ENCODE measurements around the gene CACNA1H. TPM values are rescaled to one million over a fixed set of nuclear protein-coding genes. Genes with fewer than 3 reads are reported as not detected.

CACNA1H gene
- total RNA-seq, 1 donor from 2014 or later = 15.4 TPM

DNA sequence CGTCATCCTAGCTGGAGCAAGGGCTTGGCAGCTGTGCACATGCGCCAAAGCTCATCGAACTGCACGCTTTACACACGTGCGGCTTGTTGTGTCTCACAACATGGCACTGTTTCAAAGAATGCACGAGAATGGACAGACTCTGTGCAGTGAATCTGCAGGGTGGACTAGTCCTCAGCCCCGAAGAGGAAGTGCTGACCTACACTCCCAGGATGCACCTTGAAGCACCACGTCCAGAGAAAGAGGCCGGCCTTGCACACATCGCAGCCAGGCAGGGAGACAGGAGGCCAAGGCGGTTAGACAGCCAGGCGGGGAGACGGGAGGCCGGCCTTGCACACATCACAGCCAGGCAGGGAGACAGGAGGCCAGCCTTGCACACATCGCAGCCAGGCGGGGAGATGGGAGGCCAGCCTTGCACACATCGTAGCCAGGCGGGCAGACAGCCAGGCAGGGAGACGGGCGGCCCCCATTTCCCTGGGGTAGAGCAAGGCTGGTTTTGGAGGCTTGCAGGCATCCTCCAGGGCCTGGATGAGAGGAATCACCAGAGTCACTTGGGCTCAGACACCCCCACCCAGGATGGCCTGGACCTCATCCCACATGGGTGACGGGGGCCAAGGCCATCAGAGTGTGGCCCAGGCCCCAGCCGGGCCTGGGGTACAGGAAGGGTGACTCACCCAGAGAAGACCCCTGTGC is 9.0 kb upstream of the CACNA1H start:
- no peak for DNase-seq

DNA sequence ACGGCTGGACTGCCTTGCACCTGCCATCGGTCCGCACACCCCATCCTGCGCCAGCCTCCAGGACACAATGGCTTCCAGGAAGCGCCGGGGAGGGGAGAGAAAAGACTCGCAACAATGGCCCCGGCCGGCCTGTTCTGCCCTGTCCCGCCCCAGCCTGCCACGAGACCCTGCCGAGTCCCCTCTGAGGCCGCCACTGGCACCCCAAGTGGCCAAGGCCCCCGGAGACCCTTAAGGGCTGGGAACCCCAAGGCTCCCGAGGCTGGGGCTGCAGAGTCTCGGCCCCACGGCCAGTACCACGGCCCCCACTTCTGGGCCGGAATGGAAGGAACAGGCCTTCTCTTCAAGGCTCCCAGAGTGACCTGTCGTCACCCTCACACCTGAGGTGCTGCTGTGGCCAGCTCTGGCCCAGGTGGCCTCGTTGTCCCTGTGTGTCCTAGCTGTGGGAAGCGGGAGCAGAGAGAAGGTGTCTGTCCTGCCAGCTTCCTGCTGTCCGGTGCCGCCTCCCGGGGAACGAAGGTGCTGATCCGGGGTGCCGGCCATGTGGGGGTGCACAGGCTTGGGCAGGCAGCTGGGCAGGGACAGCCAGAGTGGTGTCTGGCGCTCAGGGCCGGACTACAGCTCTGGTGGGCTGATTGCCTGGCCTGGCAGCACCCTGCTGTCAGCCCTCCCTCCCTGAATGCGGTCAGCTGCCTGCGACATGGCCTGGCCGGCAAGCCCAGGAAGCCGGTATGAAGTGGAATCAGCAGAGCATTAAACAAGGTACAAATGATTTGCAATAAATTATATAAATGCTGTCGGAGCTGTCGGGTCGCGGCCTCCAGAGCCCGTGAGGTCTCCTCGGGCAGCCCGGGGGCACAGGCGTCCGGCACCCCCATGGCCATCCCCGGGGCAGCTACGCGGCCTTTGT is 8.2 kb upstream of the CACNA1H start:
- no peak for DNase-seq

- no peak for DNase-seq
These were observed 7.4 kb upstream of the CACNA1H start for GRCh38 chr16:1145383-1146100.

GRCh38 chr16:1146409-1146808 is 6.5 kb upstream of the CACNA1H start:
- DNase-seq = no peak

- DNase-seq = no peak
These were observed 5.9 kb upstream of the CACNA1H start for GRCh38 chr16:1147027-1147426.

- DNase-seq = no peak
These were observed 3.7 kb upstream of the CACNA1H start for GRCh38 chr16:1149101-1149636.

DNA sequence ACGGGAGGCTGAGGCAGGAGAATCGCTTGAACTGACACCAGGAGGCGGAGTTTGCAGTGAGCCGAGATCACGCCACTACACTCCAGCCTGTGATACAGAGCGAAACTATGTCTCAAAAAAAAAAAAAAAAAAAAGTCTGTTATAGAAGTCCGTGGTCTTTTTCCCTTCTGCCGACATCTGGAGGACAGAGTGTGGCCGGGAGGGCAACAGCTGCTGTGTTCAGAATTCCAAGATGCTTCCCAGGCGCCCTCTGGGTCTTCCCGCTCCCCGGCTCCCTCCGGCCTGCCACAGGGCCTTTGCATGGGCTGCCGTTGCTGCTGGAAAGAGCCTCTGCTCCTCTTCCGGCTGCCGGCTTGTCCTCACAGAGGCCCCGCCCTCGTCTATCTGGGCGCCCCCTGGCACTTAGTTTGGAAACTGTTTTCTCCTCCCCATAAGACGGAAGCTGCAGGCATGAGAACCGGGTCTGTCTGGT is 2.4 kb upstream of the CACNA1H start:
- no peak for DNase-seq

DNA sequence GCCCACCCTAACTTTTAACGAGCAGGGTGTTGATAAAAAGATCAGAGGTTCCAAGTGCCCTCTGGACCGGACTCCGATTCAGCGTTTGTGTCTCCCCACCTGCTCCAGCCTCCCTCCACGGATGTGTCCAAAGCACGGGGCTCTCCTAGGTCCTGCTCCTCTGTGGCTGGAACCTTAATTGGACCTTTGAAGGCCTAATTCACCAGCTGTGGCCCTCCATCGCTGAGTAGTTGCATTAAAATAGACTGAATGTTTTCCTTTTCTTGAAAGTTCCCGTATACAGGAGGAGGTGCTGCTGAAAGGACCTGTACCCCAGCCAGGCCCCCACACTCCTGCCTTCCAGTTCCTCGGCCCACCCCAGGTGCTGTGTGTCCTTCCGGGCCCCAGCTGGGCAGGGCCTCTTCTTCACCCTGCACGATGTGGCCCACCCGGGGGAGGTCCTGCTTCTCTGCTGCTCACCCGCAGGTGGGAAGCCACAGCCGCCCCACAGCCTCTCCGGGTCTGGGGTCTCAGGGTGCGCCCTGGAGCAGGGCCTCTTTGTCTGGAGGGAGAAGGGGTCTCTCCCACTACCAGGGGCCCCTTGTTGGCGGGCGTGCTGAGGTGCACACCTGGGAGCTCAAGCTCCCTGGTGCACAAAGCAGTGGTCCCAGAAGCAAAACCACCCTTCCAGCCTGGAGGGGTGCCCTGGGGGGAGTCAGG is 1.3 kb upstream of the CACNA1H start:
- DNase-seq = no peak

GRCh38 chr16:1152123-1152638 is 725 bp upstream of the CACNA1H start:
- no peak for DNase-seq

- no peak for DNase-seq
These were observed 714 bp downstream of the CACNA1H start for GRCh38 chr16:1153480-1154160.

DNA sequence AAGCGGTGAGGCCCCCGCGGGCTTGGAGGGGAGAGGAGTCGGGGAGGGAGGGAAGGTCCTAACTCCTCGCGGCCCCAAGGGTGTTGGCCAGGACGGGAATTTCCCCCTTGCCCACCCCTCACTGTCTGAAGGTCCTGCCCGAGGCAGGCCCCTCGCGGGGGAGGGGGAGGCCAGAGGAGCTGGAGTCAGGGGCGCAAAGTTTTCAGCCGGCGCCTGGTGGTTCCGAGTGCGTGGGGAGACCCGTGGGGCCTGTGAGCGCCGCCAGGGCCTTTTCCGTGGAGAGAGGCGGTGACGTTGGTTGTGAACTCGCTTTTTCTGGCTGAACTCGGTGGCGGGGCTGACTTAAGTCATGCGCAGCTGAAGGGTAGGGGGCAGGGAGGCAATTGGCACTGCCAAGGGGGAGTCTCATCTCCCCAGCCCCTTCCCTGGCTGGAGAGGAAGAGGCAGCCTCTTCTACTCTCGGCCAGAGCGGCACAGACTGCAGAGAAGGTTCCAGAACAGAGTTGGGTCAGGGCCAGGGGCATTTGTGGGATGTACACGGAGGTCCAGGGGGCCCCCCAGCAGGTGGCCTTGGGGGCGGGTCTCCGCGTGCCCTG is 1.5 kb downstream of the CACNA1H start:
- DNase-seq = no peak

GRCh38 chr16:1154887-1155331 is 2.0 kb downstream of the CACNA1H start:
- no peak for DNase-seq

- DNase-seq = no peak
These were observed 2.6 kb downstream of the CACNA1H start for GRCh38 chr16:1155353-1156054.

GRCh38 chr16:1156055-1156982 is 3.4 kb downstream of the CACNA1H start:
- no peak for DNase-seq

- DNase-seq = no peak
These were observed 4.2 kb downstream of the CACNA1H start for GRCh38 chr16:1156983-1157638.

DNA sequence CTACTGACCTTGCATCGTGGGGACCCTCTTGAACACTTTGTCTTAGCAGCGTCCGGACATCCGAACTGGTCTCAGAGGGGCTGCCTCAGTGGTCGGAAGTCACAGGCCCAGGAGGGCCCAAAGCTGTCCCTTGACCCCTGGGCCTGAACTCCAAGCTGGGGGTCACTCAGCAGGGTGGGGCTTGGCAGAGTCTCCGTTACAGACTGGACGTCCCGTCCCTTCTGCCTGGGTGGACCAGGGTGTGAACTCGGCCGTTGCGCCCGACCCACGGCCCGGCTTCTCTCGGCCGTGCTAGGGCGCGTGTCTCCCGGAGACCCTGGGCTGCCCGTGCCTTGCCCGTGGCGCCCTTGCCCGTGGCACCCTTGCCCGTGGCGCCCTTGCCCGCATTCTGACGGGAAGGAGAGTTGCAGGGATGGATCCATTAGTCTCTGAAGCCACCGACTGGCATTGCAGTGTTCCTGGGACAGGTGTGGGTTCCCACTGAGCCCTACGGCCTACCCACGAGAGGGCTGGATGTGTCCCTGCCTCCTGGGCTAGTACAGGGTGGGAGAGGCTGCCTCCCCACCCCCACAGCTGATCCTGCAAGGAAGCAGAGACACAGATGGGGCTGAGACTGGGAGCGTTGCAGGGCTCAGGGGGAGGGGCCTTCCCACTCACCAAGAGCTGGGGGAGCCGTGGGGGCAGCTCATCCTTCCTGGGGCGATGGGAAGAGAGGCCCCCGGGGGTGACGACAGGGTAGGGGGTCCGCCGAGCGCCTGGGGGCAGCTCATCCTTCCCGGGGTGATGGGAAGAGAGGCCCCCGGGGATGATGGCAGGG is 4.9 kb downstream of the CACNA1H start:
- DNase-seq = no peak

All from occipital lobe (tissue), 2 donors.